ENCODE measurements around the gene GALNT11. TPM values are rescaled to one million over a fixed set of nuclear protein-coding genes. Genes with fewer than 3 reads are reported as not detected.
"Not testable (repeated sequence)": the region's sequence is repeated elsewhere in the genome, so short reads cannot be mapped to it uniquely, and the experiment has no call there.

GALNT11 gene
- total RNA-seq, 2 donors from 2014 or later, result 24.8 to 32.3 TPM

- Mint-ChIP-seq H3K36me3 (no peaks in the 10 kb centered on the region), H3K9me3 (peaks cover 5% of the 10 kb centered on the region), H3K4me3 (no peak overlapping the region), H3K27me3 (peaks cover 7 to 16% of the 10 kb centered on the region in 2 donors), H3K4me1 (ENCODE audit: low read depth in 2 of 2) (no peaks in the 10 kb centered on the region), H3K27ac (no peak overlapping the region)
- ATAC-seq (no peak), DNase-seq (ENCODE audit: low spot score) (no peak)
These were observed 11.5 kb upstream of the GALNT11 start for GRCh38 chr7:152013974-152014373.

GRCh38 chr7:152014722-152015121, 10.8 kb upstream of the GALNT11 start:
- H3K9me3 Mint-ChIP-seq, result peaks cover 5% of the 10 kb centered on the region
- no peak overlapping the region for H3K27ac Mint-ChIP-seq
- H3K4me3 Mint-ChIP-seq, result no peak overlapping the region
- ATAC-seq (no peak), DNase-seq (ENCODE audit: low spot score) (no peak)
- no peaks in the 10 kb centered on the region for H3K36me3 Mint-ChIP-seq
- peaks cover 7 to 13% of the 10 kb centered on the region in 2 donors for H3K27me3 Mint-ChIP-seq
- H3K4me1 Mint-ChIP-seq (ENCODE audit: low read depth in 2 of 2), result no peaks in the 10 kb centered on the region

DNA sequence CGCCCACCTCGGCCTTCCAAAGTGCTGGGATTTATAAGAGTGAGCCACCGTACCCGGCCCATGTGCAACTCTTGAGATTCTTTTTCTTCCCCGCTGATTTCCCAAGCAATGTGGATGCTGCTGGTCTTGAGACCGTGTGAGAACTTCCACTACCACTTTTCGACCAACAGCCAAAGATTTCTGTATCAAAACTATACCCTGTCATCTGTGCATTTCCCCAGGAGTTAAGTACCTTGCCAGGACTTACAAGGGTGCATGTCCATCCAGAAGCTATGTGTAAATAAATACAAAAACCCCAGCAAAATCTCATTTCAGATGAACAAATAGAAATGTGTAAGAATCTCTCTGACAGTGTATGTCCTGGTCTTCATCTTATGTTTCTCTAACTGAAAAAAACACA, 9.9 kb upstream of the GALNT11 start:
- no peak for DNase-seq (ENCODE audit: low spot score)
- peaks cover 11 to 12% of the 10 kb centered on the region in 2 donors for H3K27me3 Mint-ChIP-seq
- no peaks in the 10 kb centered on the region for H3K36me3 Mint-ChIP-seq
- H3K4me1 Mint-ChIP-seq (ENCODE audit: low read depth in 2 of 2), result no peaks in the 10 kb centered on the region
- H3K4me3 Mint-ChIP-seq, result no peak overlapping the region
- H3K27ac Mint-ChIP-seq, result no peak overlapping the region
- H3K9me3 Mint-ChIP-seq, result peaks cover 5% of the 10 kb centered on the region
- no peak for ATAC-seq

- no peak for ATAC-seq
- Mint-ChIP-seq H3K27ac (no peak overlapping the region), H3K9me3 (peaks cover 5% of the 10 kb centered on the region), H3K36me3 (no peaks in the 10 kb centered on the region), H3K4me1 (ENCODE audit: low read depth in 2 of 2) (no peaks in the 10 kb centered on the region), H3K4me3 (no peak overlapping the region), H3K27me3 (peaks cover 12 to 14% of the 10 kb centered on the region in 2 donors)
- no peak for DNase-seq (ENCODE audit: low spot score)
These were observed 8.5 kb upstream of the GALNT11 start for GRCh38 chr7:152016947-152017346.

- H3K4me1 Mint-ChIP-seq (ENCODE audit: low read depth in 2 of 2); H3K4me3 Mint-ChIP-seq: not testable (repeated sequence)
These were observed 7.8 kb upstream of the GALNT11 start for GRCh38 chr7:152017683-152018082.

DNA sequence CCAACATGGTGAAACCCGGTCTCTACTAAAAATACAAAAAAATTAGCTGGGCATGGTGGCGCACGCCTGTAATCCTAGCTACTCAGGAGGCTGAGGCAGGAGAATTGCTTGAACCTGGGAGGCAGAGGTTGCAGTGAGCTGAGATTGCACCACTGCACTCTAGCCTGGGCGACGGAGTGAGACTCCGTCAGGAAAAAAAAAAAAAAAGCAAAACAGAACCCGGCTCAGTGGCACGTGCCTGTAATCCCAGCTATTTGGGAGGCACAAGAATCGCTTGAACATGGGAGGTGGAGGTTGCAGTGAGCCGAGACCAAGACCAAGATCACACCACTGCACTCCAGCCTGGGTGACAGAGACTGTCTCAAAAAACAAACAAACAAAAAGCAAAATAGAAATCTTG, 3.7 kb upstream of the GALNT11 start:
- not testable (repeated sequence) for H3K4me3 Mint-ChIP-seq; ATAC-seq; H3K9me3 Mint-ChIP-seq; DNase-seq (ENCODE audit: low spot score); H3K27ac Mint-ChIP-seq; H3K36me3 Mint-ChIP-seq
- Mint-ChIP-seq H3K4me1 (ENCODE audit: low read depth in 2 of 2) (peaks cover 3 to 14% of the 10 kb centered on the region in 2 donors), H3K27me3 (peaks cover 5 to 14% of the 10 kb centered on the region in 2 donors)

More at GRCh38 chr7:152017683-152018082, 7.8 kb upstream of the GALNT11 start:
- H3K36me3 Mint-ChIP-seq; H3K9me3 Mint-ChIP-seq; ATAC-seq; DNase-seq (ENCODE audit: low spot score); H3K27ac Mint-ChIP-seq: not testable (repeated sequence)
- peaks cover 12 to 14% of the 10 kb centered on the region in 2 donors for H3K27me3 Mint-ChIP-seq

DNA sequence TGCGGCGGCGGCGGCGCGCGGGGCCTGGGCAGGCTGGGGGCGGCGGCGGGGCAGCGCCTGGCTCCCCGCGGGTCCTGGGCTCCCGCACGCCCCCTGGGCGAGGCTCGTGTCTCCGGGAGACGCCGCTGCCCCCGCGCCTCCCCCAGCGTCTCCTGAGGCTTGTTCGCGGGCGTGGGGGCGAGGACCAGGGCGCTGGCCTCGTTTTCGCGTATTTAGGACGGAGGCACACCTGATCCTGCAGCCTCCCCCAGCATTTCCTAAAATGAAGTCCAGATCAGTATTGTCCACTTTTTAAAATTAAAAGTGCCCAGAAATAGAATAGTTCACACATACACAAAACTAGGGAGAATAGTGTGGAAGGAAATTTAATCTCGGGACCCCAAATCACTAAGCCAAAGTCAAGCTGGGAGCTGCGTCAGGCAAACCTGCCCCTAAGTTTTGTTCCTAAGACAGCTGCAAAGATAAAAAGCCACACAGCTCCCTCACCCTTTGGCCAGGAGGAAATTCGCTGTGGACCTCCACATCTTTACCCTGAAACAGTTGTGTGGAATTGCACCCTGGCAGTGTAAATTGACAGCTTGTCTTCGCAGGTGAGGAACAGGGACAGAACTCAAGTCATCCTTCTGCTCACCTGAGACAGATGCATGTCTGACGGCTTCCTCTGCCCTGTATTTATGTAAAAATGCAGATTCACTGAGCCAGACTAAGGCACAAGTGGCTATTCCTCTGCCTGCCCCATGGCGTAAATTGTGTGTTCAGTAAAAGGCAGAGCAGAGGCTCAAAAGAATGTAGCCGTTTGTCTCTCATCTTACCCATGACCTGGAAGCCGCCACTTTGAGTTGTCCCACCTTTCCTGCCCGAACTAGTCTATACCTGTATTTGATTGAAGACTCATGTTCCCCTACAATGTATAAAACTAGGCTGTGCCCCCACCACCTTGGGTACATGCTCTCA, 740 bp downstream of the GALNT11 start:
- DNase-seq (ENCODE audit: low spot score) (no peak), ATAC-seq (no peak)
- H3K4me3 Mint-ChIP-seq, result peak overlapping the region; percentile 73
- H3K27ac Mint-ChIP-seq, result no peak overlapping the region
- H3K9me3 Mint-ChIP-seq, result no peaks in the 10 kb centered on the region
- peaks cover 32 to 47% of the 10 kb centered on the region in 2 donors for H3K4me1 Mint-ChIP-seq (ENCODE audit: low read depth in 2 of 2)
- H3K27me3 Mint-ChIP-seq, result no peaks in the 10 kb centered on the region
- H3K36me3 Mint-ChIP-seq, result no peaks in the 10 kb centered on the region

DNA sequence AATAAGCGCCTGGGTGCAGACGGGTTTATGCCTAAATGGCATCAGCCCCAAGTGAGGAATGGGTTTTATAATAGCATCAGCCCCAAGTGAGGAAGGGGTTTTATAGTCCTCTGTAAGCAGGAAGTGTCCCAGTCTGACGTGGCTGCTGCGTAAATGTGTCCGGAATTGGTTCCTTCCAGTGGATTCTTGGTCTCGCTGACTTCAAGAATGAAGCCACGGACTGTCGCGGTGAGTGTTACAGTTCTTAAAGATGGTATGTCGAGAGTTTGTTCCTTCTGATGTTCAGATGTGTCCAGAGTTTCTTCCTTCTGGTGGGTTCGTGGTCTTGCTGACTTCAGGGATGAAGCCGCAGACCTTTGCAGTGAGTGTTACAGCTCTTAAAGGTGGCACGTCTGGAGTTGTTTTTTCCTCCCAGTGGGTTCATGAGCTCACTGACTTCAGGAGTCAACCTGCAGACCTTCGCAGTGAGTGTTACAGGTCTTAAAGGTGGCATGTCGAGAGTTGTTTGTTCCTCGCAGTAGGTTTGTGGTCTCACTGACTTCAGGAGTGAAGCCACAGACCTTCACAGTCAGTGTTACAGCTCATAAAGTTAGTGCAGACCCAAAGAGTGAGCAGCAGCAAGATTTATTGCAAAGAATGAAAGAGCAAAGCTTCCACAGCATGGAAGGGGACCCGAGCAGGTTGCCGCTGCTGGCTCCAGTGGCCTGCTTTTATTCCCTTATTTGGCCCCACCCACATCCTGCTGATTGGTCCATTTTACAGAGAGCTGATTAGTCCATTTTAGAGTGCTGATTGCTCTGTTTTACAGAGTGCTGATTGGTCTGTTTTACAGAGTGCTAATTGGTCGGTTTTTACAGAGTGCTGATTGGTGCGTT, 2.3 kb downstream of the GALNT11 start:
- not testable (repeated sequence) for DNase-seq (ENCODE audit: low spot score); H3K9me3 Mint-ChIP-seq; ATAC-seq; H3K36me3 Mint-ChIP-seq; H3K27me3 Mint-ChIP-seq
- H3K4me1 Mint-ChIP-seq (ENCODE audit: low read depth in 2 of 2), result peaks cover 34 to 47% of the 10 kb centered on the region in 2 donors
- peak overlapping the region; percentile 41 to 65 for H3K27ac Mint-ChIP-seq
- peak overlapping the region; percentile 73 for H3K4me3 Mint-ChIP-seq

GRCh38 chr7:152030059-152030458, 4.6 kb downstream of the GALNT11 start:
- H3K27me3 Mint-ChIP-seq; H3K9me3 Mint-ChIP-seq; H3K4me3 Mint-ChIP-seq; H3K36me3 Mint-ChIP-seq; H3K27ac Mint-ChIP-seq; DNase-seq (ENCODE audit: low spot score); ATAC-seq: not testable (repeated sequence)
- peaks cover 35 to 43% of the 10 kb centered on the region in 2 donors for H3K4me1 Mint-ChIP-seq (ENCODE audit: low read depth in 2 of 2)

DNA sequence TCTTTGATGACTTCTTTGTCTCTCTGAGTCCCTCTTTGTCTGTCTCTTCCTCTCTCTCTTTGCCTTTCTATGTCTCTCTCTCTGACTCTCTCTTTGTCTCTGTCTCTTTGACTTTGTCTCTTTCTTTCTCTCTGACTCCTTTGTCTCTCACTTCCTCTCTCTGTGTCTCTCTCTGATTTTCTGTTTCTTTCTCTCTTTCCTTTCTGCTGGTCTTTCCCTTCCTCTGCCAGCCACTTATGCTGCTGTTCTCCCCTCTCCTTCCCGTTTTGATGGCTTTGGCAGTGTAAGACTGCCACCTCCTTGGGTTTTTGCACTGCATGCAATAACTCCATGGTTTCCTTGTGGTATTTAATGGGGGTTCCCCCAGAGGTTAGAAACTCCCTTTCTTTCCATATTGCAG, 5.2 kb downstream of the GALNT11 start:
- H3K27ac Mint-ChIP-seq; DNase-seq (ENCODE audit: low spot score); H3K27me3 Mint-ChIP-seq; ATAC-seq; H3K9me3 Mint-ChIP-seq; H3K36me3 Mint-ChIP-seq: not testable (repeated sequence)
- H3K4me1 Mint-ChIP-seq (ENCODE audit: low read depth in 2 of 2), result peaks cover 33 to 41% of the 10 kb centered on the region in 2 donors
- H3K4me3 Mint-ChIP-seq, result peak overlapping the region; percentile 2

DNA sequence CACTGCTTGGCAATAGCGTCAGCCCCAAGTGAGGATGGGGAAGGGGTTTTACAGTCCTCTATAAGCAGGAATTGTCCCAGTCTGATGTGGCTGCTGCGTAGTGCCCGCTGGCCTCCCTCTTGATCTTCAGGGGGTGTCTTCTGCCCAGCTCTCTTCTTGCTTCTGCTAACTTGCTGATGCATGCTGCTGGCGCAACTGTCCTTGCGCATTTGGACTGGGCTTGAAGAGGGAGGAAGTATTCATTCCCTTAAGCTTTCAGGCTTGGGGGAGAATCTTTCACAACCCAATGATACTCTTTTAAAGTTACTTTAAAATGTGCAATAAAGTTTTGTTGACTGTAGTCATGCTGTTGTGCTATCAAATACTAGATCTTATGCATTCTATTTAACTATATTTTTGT, 10.3 kb downstream of the GALNT11 start:
- H3K36me3 Mint-ChIP-seq, result peaks cover 32% of the 10 kb centered on the region

DNA sequence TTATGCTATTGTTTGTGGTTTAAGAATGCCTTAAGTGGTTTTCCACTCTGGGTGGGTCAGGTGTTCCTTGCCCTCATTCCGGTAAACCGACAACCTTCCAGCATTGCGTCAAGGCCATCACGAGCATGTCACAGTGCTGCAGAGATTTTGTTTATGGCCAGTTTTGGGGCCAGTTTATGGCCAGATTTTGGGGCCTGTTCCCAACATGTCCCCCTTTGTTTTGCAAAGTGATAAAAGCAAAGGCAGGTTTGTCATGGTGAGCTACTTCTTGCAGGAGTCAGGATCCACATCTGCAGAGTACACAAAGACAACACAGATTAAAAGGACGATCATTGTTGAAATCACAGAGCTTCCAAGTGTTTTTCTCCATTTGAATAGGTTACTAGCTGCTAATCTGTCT, 12.9 kb downstream of the GALNT11 start:
- not testable (repeated sequence) for ATAC-seq, H3K4me3 Mint-ChIP-seq
- peaks cover 13% of the 10 kb centered on the region for H3K9me3 Mint-ChIP-seq

More for the DNA sequence above, 10.3 kb downstream of the GALNT11 start:
- peaks cover 13% of the 10 kb centered on the region for H3K9me3 Mint-ChIP-seq
- peaks cover 10 to 20% of the 10 kb centered on the region in 2 donors for H3K4me1 Mint-ChIP-seq (ENCODE audit: low read depth in 2 of 2)
- no peak overlapping the region for H3K4me3 Mint-ChIP-seq
- DNase-seq (ENCODE audit: low spot score) (no peak), ATAC-seq (no peak)
- H3K27ac Mint-ChIP-seq, result no peak overlapping the region
- no peaks in the 10 kb centered on the region for H3K27me3 Mint-ChIP-seq

GRCh38 chr7:152043086-152043485, 17.6 kb downstream of the GALNT11 start:
- H3K9me3 Mint-ChIP-seq, result peaks cover 19% of the 10 kb centered on the region
- H3K4me1 Mint-ChIP-seq (ENCODE audit: low read depth in 2 of 2), result peaks cover 15 to 18% of the 10 kb centered on the region in 2 donors
- H3K27me3 Mint-ChIP-seq; DNase-seq (ENCODE audit: low spot score); ATAC-seq; H3K27ac Mint-ChIP-seq; H3K4me3 Mint-ChIP-seq: not testable (repeated sequence)
- peaks cover 45% of the 10 kb centered on the region for H3K36me3 Mint-ChIP-seq

More for the DNA sequence above, 12.9 kb downstream of the GALNT11 start:
- H3K27me3 Mint-ChIP-seq; H3K27ac Mint-ChIP-seq; DNase-seq (ENCODE audit: low spot score): not testable (repeated sequence)
- peaks cover 37% of the 10 kb centered on the region for H3K36me3 Mint-ChIP-seq
- H3K4me1 Mint-ChIP-seq (ENCODE audit: low read depth in 2 of 2), result peaks cover 6 to 21% of the 10 kb centered on the region in 2 donors

All from natural killer cell treated with Interleukin-12 subunit alpha and Interleukin-12 subunit beta and Interleukin-15 and Interleukin-18, amount 100 ng/mL, for 72 hours (primary cell).